OCI-LY3 (cell line): ENCODE measurements around the gene TSC22D1.
"Not testable (repeated sequence)": the region's sequence is repeated elsewhere in the genome, so short reads cannot be mapped to it uniquely, and the experiment has no call there.

Experiments used
- H2AFZ ChIP-seq: fragments of 200-600, 300-600 bp; shearing (Covaris generic); 2 replicates; pipeline ENCODE4 v1.6.0; 2014; ENCODE audit warnings: antibody characterized with exemption, low read depth, low read length
- H3K27ac ChIP-seq: fragments of 200-600, 300-600 bp; sonication (generic); 2 replicates; pipeline ENCODE4 v1.5.1; 2014; ENCODE audit warnings: mild to moderate bottlenecking, low read length, moderate library complexity, mixed read lengths
- H3K27me3 ChIP-seq: fragments of 200-600, 300-600 bp; sonication (generic); 2 replicates; pipeline ENCODE4 v1.6.1; 2014; ENCODE audit warnings: low read depth, low read length, mixed read lengths
- H3K36me3 ChIP-seq: fragments of 200-600, 300-600 bp; sonication (generic); replicated peaks from 2 replicates; pipeline ENCODE3; 2014; ENCODE audit warnings: low read depth, low read length, mixed read lengths
- H3K4me1 ChIP-seq: fragments of 300-600, 200-600 bp; sonication (generic); 2 replicates; pipeline ENCODE4 v1.6.1; 2014; ENCODE audit warnings: low read length, mixed read lengths
- H3K4me2 ChIP-seq: fragments of 200-600, 300-600 bp; sonication (generic); 2 replicates; pipeline ENCODE4 v1.6.1; 2014; ENCODE audit warnings: low read length, mixed read lengths
- H3K4me3 ChIP-seq: fragments of 300-600, 200-600 bp; sonication (generic); 2 replicates; pipeline ENCODE4 v1.5.1; 2014; ENCODE audit warnings: antibody characterized with exemption, mild to moderate bottlenecking, low read length, moderate library complexity
- H3K79me2 ChIP-seq: fragments of 300-600, 200-600 bp; shearing (Covaris generic); 2 replicates; pipeline ENCODE4 v1.6.1; 2014; ENCODE audit warnings: mild to moderate bottlenecking, low read length, mixed read lengths
- H3K9ac ChIP-seq: fragments of 300-600, 200-600 bp; shearing (Covaris generic); 2 replicates; pipeline ENCODE4 v1.6.0; 2014; ENCODE audit warnings: mild to moderate bottlenecking, low read length, moderate library complexity
- H3K9me3 ChIP-seq: fragments of 200-600, 300-600 bp; shearing (Covaris generic); 2 replicates; pipeline ENCODE4 v1.6.1; 2014; ENCODE audit warnings: low read length, mixed read lengths; ENCODE audit not compliant: insufficient read depth
- H4K20me1 ChIP-seq: fragments of 200-600, 300-600 bp; sonication (generic); 2 replicates; pipeline ENCODE4 v1.6.1; 2016; ENCODE audit warnings: low read length, mixed read lengths; ENCODE audit not compliant: insufficient read depth
- CTCF ChIP-seq: fragments of 200-600, 300-600 bp; sonication (generic); IDR thresholded peaks from 2 replicates; pipeline ENCODE4 v1.5.1; 2014; ENCODE audit warnings: antibody characterized with exemption, low read length, low read depth
- EZH2phosphoT487 ChIP-seq: fragments of 200-600 bp; shearing (Covaris generic); IDR thresholded peaks from 2 replicates; pipeline ENCODE4 v1.6.1; 2018; ENCODE audit warnings: antibody characterized with exemption, mixed run types, low read depth

The TSC22D1 gene

DNA sequence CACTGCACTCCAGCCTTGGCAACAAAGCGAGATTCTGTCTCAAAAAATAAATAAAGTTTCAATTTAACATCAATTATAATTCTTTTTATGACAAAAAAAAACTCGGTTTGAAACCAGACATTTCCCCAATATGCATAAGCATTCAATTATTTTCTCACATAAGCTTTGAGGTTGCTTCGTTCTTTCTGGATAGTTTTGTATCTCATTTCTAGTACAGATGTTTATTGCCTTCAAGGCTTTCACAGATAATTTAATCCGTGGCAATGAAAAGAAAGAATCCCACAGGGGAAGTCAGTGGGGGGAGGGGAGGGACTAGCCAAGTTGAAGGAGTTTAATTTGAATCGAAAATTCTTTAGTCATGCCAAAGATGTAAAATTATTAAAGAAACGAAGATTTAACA, 29.6 kb upstream of the TSC22D1 start:
- Histone ChIP-seq H3K27ac (no peak overlapping the region), H3K9ac (no peak overlapping the region), H3K4me2 (no peak overlapping the region), H3K9me3 (no peaks in the 10 kb centered on the region), H3K36me3 (no peaks in the 10 kb centered on the region), H2AFZ (no peak overlapping the region), H3K4me3 (no peak overlapping the region), H3K79me2 (no peaks in the 10 kb centered on the region), H3K4me1 (no peaks in the 10 kb centered on the region), H4K20me1 (no peaks in the 10 kb centered on the region), H3K27me3 (0 out of 2 replicates have a peak, but pooled peaks cover 3% of the 10 kb centered on the region)
- TF ChIP-seq EZH2phosphoT487 (no peak), CTCF (no peak)

DNA sequence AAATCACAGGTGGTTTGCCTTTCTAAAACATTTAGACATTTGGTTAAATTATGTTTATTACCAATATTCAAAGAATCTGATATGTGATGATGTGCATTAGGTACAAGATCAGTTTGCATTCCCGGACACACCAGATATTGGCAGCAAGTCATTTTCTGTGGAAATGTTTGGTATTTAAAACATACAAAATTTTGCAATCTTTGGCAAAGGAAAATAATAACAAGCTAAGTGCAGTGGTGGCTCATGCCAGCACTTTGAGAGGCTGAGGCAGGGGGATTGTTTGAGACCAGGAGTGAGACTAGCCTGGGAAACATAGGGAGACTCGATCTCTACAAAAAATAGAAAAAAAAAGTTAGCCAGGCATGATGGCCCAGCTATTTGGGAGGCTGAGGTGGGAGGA, 29.1 kb upstream of the TSC22D1 start:
- Histone ChIP-seq H3K9ac (no peak overlapping the region), H4K20me1 (no peaks in the 10 kb centered on the region), H3K27ac (no peak overlapping the region), H2AFZ (no peak overlapping the region), H3K4me2 (no peak overlapping the region), H3K27me3 (0 out of 2 replicates have a peak, but pooled peaks cover 3% of the 10 kb centered on the region), H3K79me2 (no peaks in the 10 kb centered on the region), H3K36me3 (no peaks in the 10 kb centered on the region), H3K4me1 (no peaks in the 10 kb centered on the region), H3K9me3 (no peaks in the 10 kb centered on the region), H3K4me3 (no peak overlapping the region)
- no peak for TF ChIP-seq EZH2phosphoT487
- TF ChIP-seq CTCF = no peak

DNA sequence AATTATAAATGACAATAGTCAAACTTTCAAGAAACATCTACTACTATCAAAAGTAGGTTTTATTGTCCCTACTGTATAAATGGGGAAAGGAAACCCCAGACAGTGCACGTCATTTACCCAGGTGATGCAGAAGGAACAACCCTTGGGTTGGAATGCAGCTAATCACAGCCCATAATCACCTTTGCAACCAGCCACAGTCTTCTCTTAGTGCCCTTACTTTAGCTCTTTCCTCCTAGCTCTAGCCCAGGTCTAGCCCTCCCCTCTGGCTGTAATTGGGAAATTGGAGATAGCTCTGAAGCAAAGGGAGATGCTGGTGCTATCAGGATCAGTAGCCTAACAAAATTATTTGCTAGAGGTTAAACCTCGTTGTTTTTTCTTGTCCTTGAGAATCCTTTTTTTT, 25.5 kb upstream of the TSC22D1 start:
- H2AFZ ChIP-seq = no peak overlapping the region
- TF ChIP-seq EZH2phosphoT487 (no peak), CTCF (no peak)
- H3K4me3 ChIP-seq = no peak overlapping the region

DNA sequence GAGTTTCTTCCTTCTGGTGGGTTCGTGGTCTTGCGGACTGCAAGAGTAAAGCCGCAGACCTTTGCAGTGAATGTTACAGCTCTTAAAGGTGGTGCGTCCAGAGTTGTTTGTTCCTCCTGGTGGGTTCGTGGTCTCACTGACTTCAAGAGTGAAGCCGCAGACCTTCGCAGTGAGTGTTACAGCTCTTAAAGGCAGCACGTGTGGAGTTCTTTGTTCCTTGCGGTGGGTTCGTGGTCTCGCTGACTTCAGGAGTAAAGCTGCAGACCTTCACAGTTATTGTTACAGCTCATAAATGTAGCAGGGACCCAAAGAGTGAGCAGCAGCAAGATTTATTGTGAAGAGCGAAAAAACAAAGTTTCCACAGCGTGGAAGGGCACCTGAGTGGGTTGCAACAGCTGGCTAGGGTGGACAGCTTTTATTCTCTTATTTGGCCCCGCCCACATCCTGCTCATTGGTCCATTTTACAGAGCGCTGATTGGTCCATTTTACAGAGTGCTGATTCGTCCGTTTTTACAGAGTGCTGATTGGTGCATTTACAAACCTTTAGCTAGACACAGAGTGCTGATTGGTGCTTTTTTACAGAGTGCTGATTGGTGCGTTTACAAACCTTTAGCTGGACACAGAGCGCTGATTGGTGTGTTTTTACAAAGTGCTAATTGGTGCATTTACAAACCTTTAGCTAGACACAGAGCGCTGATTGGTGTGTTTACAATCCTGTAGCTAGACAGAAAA, 17.9 kb upstream of the TSC22D1 start:
- not testable (repeated sequence) for H3K36me3 ChIP-seq, H3K27me3 ChIP-seq, H3K4me1 ChIP-seq, H3K79me2 ChIP-seq, H3K4me2 ChIP-seq, H3K27ac ChIP-seq, H3K9ac ChIP-seq, H3K9me3 ChIP-seq, H3K4me3 ChIP-seq, H4K20me1 ChIP-seq, H2AFZ ChIP-seq

More for the DNA sequence above, 25.5 kb upstream of the TSC22D1 start:
- Histone ChIP-seq H3K9ac (no peak overlapping the region), H3K79me2 (no peaks in the 10 kb centered on the region), H3K36me3 (no peaks in the 10 kb centered on the region), H3K4me1 (no peaks in the 10 kb centered on the region), H3K27ac (no peak overlapping the region), H3K27me3 (peaks cover 3% of the 10 kb centered on the region; the same call in 1 of the 2 replicates), H3K9me3 (no peaks in the 10 kb centered on the region), H4K20me1 (no peaks in the 10 kb centered on the region), H3K4me2 (no peak overlapping the region)
